H1 (cell line): ENCODE data around the gene PMM2. TPM values are rescaled to one million over a fixed set of nuclear protein-coding genes. Genes with fewer than 3 reads are reported as not detected.

Source experiments
- CTCF ChIA-PET: fragments of 300-600 bp; sonication (Branson Sonifier 250); formaldehyde crosslinking; loops from one replicate; lab custom pipeline; 2021; ENCODE audit not compliant: partially characterized antibody; lab: Charles Lee
- POLR2A ChIA-PET: fragments of 300-600 bp; sonication (Branson Sonifier 250); formaldehyde crosslinking; loops from one replicate; lab custom pipeline; 2021; ENCODE audit warnings: inconsistent platforms; ENCODE audit not compliant: partially characterized antibody; lab: Charles Lee
- DNase-seq, 2 experiments: peaks; one replicate each; pipeline versions ENCODE4 v3.0.0 to v3.0.0-alpha.2; 2010 to 2022; ENCODE audit warnings: low spot score in 2 of 2, low read depth in 1 of 2, mixed read lengths in 1 of 2
- FAIRE-seq: peaks from 2 replicates; lab custom pipeline; 2011; peaks lifted over from hg19 to GRCh38; lab: Jason Lieb, UNC
- H2AFZ ChIP-seq: 2 replicates; pipeline ENCODE4 v1.8.1; 2012; ENCODE audit warnings: low read length, inconsistent platforms
- H2AK5ac ChIP-seq: 2 replicates; pipeline ENCODE4 v1.6.1; 2013; ENCODE audit warnings: low read depth, low read length
- H2BK120ac ChIP-seq: replicated peaks from 2 replicates; pipeline ENCODE3; 2013; ENCODE audit warnings: low read depth, low read length, inconsistent platforms
- H2BK12ac ChIP-seq: 2 replicates; pipeline ENCODE4 v1.6.1; 2013; ENCODE audit warnings: low read depth, low read length
- H2BK15ac ChIP-seq: 2 replicates; pipeline ENCODE4 v1.6.1; 2013; ENCODE audit warnings: low read length
- H2BK20ac ChIP-seq: 2 replicates; pipeline ENCODE4 v1.6.1; 2013; ENCODE audit warnings: low read length
- H2BK5ac ChIP-seq: 2 replicates; pipeline ENCODE4 v1.6.1; 2013; ENCODE audit warnings: low read depth, low read length
- H3K14ac ChIP-seq: 2 replicates; pipeline ENCODE4 v1.6.1; 2013; ENCODE audit warnings: inconsistent platforms; ENCODE audit not compliant: insufficient read length
- H3K18ac ChIP-seq: 2 replicates; pipeline ENCODE4 v1.6.1; 2013; ENCODE audit warnings: low read length; ENCODE audit errors: extremely low read depth
- H3K23ac ChIP-seq: 2 replicates; pipeline ENCODE4 v1.6.1; 2013; ENCODE audit warnings: inconsistent platforms; ENCODE audit not compliant: insufficient read length
- H3K23me2 ChIP-seq: 2 replicates; pipeline ENCODE4 v1.6.1; 2013; ENCODE audit warnings: low read depth, low read length
- H3K27ac ChIP-seq: 2 replicates; pipeline ENCODE4 v1.6.1; 2011; ENCODE audit warnings: low read depth, low read length, inconsistent platforms
- H3K27me3 ChIP-seq, 4 experiments: replicated peaks in 1 of 4; 1 replicate in 1 of 4; 2 replicates in 3 of 4; pipeline versions ENCODE4 v1.6.1 to v1.8.1; 2011 to 2013; ENCODE audit warnings: low read length in 3 of 4, mild to moderate bottlenecking in 3 of 4, inconsistent platforms in 2 of 4, mixed read lengths in 2 of 4, moderate library complexity in 1 of 4; ENCODE audit not compliant: control insufficient read depth in 3 of 4, insufficient read depth in 3 of 4; ENCODE audit errors: extremely low read depth in 1 of 4
- H3K36me3 ChIP-seq, 4 experiments: 2 replicates each; pipeline versions ENCODE4 v1.6.1 to v1.8.1; 2011 to 2013; ENCODE audit warnings: mild to moderate bottlenecking in 4 of 4, low read length in 3 of 4, moderate library complexity in 2 of 4, control low read depth in 1 of 4, inconsistent platforms in 1 of 4; ENCODE audit not compliant: insufficient read depth in 4 of 4, control insufficient read depth in 2 of 4
- H3K4ac ChIP-seq: replicated peaks from 2 replicates; pipeline ENCODE3; 2013; ENCODE audit warnings: low read length, low read depth, mixed read lengths, inconsistent platforms; ENCODE audit not compliant: insufficient read length
- H3K4me1 ChIP-seq, 4 experiments: replicated peaks in 1 of 4; 1 replicate in 1 of 4; 2 replicates in 3 of 4; pipeline versions ENCODE4 v1.6.1 to v1.8.1; 2011 to 2013; ENCODE audit warnings: low read length in 3 of 4, inconsistent platforms in 2 of 4, mixed read lengths in 1 of 4; ENCODE audit not compliant: insufficient read depth in 4 of 4, control insufficient read depth in 3 of 4
- H3K4me2 ChIP-seq, 2 experiments: 2 replicates each; pipeline versions ENCODE4 v1.6.1 to v1.8.1; 2011 to 2013; ENCODE audit warnings: low read depth in 2 of 2, low read length in 2 of 2, control low read depth in 1 of 2, inconsistent platforms in 1 of 2, mild to moderate bottlenecking in 1 of 2; ENCODE audit not compliant: insufficient read depth in 1 of 2
- H3K4me3 ChIP-seq, 4 experiments: fragments of 200-600, 300-600 bp in 1 of 4; sonication (generic), shearing (Covaris generic), sonication (Bioruptor Twin) in 1 of 4; 2 replicates each; pipeline versions ENCODE4 v1.5.1 to v1.8.1; 2011 to 2016; ENCODE audit warnings: low read length in 4 of 4, low read depth in 3 of 4, control low read depth in 2 of 4, inconsistent platforms in 2 of 4, mild to moderate bottlenecking in 2 of 4, mixed read lengths in 1 of 4, moderate library complexity in 1 of 4; ENCODE audit not compliant: insufficient read depth in 2 of 4; ENCODE audit errors: extremely low read depth in 1 of 4
- H3K56ac ChIP-seq: replicated peaks from 2 replicates; pipeline ENCODE3; 2013; ENCODE audit warnings: low read depth, mild to moderate bottlenecking, mixed read lengths, low read length, inconsistent platforms; ENCODE audit not compliant: insufficient read length
- H3K79me1 ChIP-seq: 2 replicates; pipeline ENCODE4 v1.6.1; 2013; ENCODE audit warnings: low read depth, low read length, control low read depth
- H3K79me2 ChIP-seq, 2 experiments: 2 replicates each; pipeline versions ENCODE4 v1.6.1 to v1.8.1; 2012 to 2013; ENCODE audit warnings: low read length in 2 of 2, mild to moderate bottlenecking in 2 of 2, inconsistent platforms in 1 of 2; ENCODE audit not compliant: insufficient read depth in 2 of 2, control insufficient read depth in 1 of 2
- H3K9ac ChIP-seq, 4 experiments: replicated peaks in 1 of 4; 1 replicate in 1 of 4; 2 replicates in 3 of 4; pipeline versions ENCODE4 v1.6.1 to v1.8.1; 2011 to 2013; ENCODE audit warnings: low read depth in 3 of 4, low read length in 3 of 4, control low read depth in 2 of 4, mild to moderate bottlenecking in 2 of 4, moderate library complexity in 2 of 4, inconsistent platforms in 1 of 4; ENCODE audit errors: extremely low read depth in 1 of 4
- H3K9me3 ChIP-seq, 2 experiments: 2 replicates each; pipeline versions ENCODE4 v1.6.1 to v1.8.1; 2012 to 2013; ENCODE audit warnings: mild to moderate bottlenecking in 2 of 2, moderate library complexity in 2 of 2, control low read depth in 1 of 2, inconsistent platforms in 1 of 2, low read depth in 1 of 2, low read length in 1 of 2, mixed read lengths in 1 of 2; ENCODE audit not compliant: insufficient read depth in 2 of 2
- H4K20me1 ChIP-seq, 2 experiments: replicated peaks in 1 of 2; 2 replicates each; pipeline versions ENCODE3 to v1.8.1; 2011 to 2013; ENCODE audit warnings: inconsistent platforms in 2 of 2, low read length in 2 of 2, mild to moderate bottlenecking in 1 of 2; ENCODE audit not compliant: insufficient read depth in 2 of 2, control insufficient read depth in 1 of 2
- H4K5ac ChIP-seq: 2 replicates; pipeline ENCODE4 v1.6.1; 2013; ENCODE audit warnings: low read length, low read depth, mixed read lengths, inconsistent platforms; ENCODE audit not compliant: insufficient read length
- H4K8ac ChIP-seq: 2 replicates; pipeline ENCODE4 v1.8.0; 2013; ENCODE audit warnings: mild to moderate bottlenecking, moderate library complexity, low read length, inconsistent platforms; ENCODE audit not compliant: insufficient read depth; ENCODE audit errors: extremely low read depth
- H4K91ac ChIP-seq: replicated peaks from 2 replicates; pipeline ENCODE3; 2013; ENCODE audit warnings: low read length, mixed read lengths, inconsistent platforms; ENCODE audit not compliant: insufficient read length
- ZNF274 ChIP-seq: IDR thresholded peaks from 2 replicates; pipeline ENCODE4 v1.7.0; 2012; ENCODE audit warnings: low read length, borderline replicate concordance; ENCODE audit errors: extremely low read depth
- WGBS, 2 experiments: shearing (Covaris generic) in 1 of 2; methylation state at CpG; one replicate each; pipeline versions ENCODE4 v1.1.6 to v1.1.7; 2013 to 2015; ENCODE audit warnings: low lambda C conversion rate in 2 of 2, mixed read lengths in 2 of 2, inconsistent platforms in 1 of 2, low coverage in 1 of 2, missing lambda C conversion rate in 1 of 2; ENCODE audit not compliant: insufficient replicate concordance in 2 of 2, insufficient coverage in 1 of 2, insufficient read length in 1 of 2; ENCODE audit errors: extremely low coverage in 1 of 2, missing lambda C conversion rate in 1 of 2; 5-methylcytosine and 5-hydroxymethylcytosine counted together
- polyA plus RNA-seq, 7 experiments: library from polyadenylated mRNA; depleted of rRNA in 3 of 7; stranded (reverse) in 5 of 7; unstranded in 2 of 7; fragments of >200 nt in 5 of 7; fragments of 200-250 nt in 2 of 7; gene quantifications; 1 replicate in 5 of 7; 2 replicates in 1 of 7; 4 replicates in 1 of 7; pipeline versions ENCODE4 v1.2.1 to v1.2.3, GENCODE V29; 2011 to 2013; ENCODE audit warnings: missing spikeins in 2 of 7, mixed read lengths in 2 of 7
- total RNA-seq: library from RNA; stranded (reverse); fragmentation: NEBNext Ultra II Directional; extraction: Animal tissue kit (Norgen Biotek cat#: 25700); gene quantifications from 2 replicates; pipeline ENCODE4 v1.2.1, GENCODE V29; 2021

The PMM2 gene
- total and polyA plus RNA-seq, 2 of the 8 experiments (the other 6 are each of a cell fraction or from before 2014, with no cell fraction given): 26.2 to 49.4 TPM

- Histone ChIP-seq H2AK5ac (no peak overlapping the region), H4K20me1 (peaks cover 0 to 5% of the 10 kb centered on the region in 2 experiments), H3K14ac (no peak overlapping the region), H3K23ac (no peak overlapping the region), H3K79me1 (no peaks in the 10 kb centered on the region; the same call in none of the 2 replicates), H2BK15ac (no peak overlapping the region), H3K79me2 (peaks cover 0 to 3% of the 10 kb centered on the region in 2 experiments; a peak in 2 of 4 replicates)
- no peak for FAIRE-seq
- no peak for TF ChIP-seq ZNF274
- TF ChIP-seq, all 59 proteins: peak for 0
- 92% methylated on average over 3 of the region's 3 CpGs; no CpG with 5 or more reads in 1 of the 2 experiments for WGBS, 2 experiments
- H2BK5ac ChIP-seq: no peak overlapping the region
- no peak overlapping the region for H3K4me3 ChIP-seq
- CTCF ChIA-PET: no interaction called here
- no peak overlapping the region for H2AFZ ChIP-seq
- no peak overlapping the region for H4K8ac ChIP-seq
- H4K91ac ChIP-seq: no peak overlapping the region
- POLR2A ChIA-PET: interaction anchor here (2.5 to 3.7 kb wide), 2 partner anchors 9 to 16 kb away, joined by 7 to 16 read pairs; no protein-coding TSS in a partner anchor
- H4K5ac ChIP-seq: no peak overlapping the region
- H2BK12ac ChIP-seq: no peak overlapping the region
- H3K27ac ChIP-seq: no peak overlapping the region
- H3K9ac ChIP-seq: no peak overlapping the region
- H3K18ac ChIP-seq: no peak overlapping the region
- H3K23me2 ChIP-seq: no peaks in the 10 kb centered on the region
- H3K4me1 ChIP-seq: no peaks in the 10 kb centered on the region
- no peak overlapping the region for H2BK120ac ChIP-seq
- H3K4ac ChIP-seq: no peak overlapping the region
- no peak overlapping the region for H3K4me2 ChIP-seq
- H3K9me3 ChIP-seq: no peaks in the 10 kb centered on the region
- H3K27me3 ChIP-seq: no peaks in the 10 kb centered on the region
- H3K36me3 ChIP-seq: peaks cover 38 to 86% (median 67%) of the 10 kb centered on the region in 4 experiments
- no peak overlapping the region for H3K56ac ChIP-seq
- no peak overlapping the region for H2BK20ac ChIP-seq
- no peak for DNase-seq
Measured at GRCh38 chr16:8808009-8808408, 10.4 kb downstream of the PMM2 start.
